ENCODE measurements around the gene ZKSCAN3. TPM values are rescaled to one million over a fixed set of nuclear protein-coding genes. Genes with fewer than 3 reads are reported as not detected.

ZKSCAN3 gene
- total RNA-seq, 1 experiment from 2014 or later, result 6.2 TPM

GRCh38 chr6:28349344-28349891 lies 329 bp upstream of the ZKSCAN3 start:
- Histone ChIP-seq H3K4me1 (replicated peaks; ENCODE audit: insufficient read depth) (peaks cover 23% of the 10 kb centered on the region), H3K27ac (no peak overlapping the region), H3K4me2 (peak overlapping the region; percentile 84), H3F3A (ENCODE audit: insufficient read depth, low read depth) (peaks cover 7% of the 10 kb centered on the region; the same call in 1 of the 2 replicates), H3K4me3 (peak overlapping the region; percentile 84), H3K79me2 (ENCODE audit: low read depth) (peaks cover 40% of the 10 kb centered on the region), H3K9me2 (ENCODE audit: insufficient read depth) (no peaks in the 10 kb centered on the region), H4K20me1 (ENCODE audit: insufficient read depth) (no peaks in the 10 kb centered on the region), H3K36me3 (ENCODE audit: low read depth) (no peaks in the 10 kb centered on the region), H3K27me3 (ENCODE audit: insufficient read depth, low read depth) (peaks cover 4% of the 10 kb centered on the region; the same call in 1 of the 2 replicates), H3K9me3 (ENCODE audit: insufficient read depth, low read depth) (no peaks in the 10 kb centered on the region), H2AFZ (peak overlapping the region; percentile 98)
- BruUV-seq (replicated peaks), result no TSS peak
- TF ChIP-seq, protein P1, sequence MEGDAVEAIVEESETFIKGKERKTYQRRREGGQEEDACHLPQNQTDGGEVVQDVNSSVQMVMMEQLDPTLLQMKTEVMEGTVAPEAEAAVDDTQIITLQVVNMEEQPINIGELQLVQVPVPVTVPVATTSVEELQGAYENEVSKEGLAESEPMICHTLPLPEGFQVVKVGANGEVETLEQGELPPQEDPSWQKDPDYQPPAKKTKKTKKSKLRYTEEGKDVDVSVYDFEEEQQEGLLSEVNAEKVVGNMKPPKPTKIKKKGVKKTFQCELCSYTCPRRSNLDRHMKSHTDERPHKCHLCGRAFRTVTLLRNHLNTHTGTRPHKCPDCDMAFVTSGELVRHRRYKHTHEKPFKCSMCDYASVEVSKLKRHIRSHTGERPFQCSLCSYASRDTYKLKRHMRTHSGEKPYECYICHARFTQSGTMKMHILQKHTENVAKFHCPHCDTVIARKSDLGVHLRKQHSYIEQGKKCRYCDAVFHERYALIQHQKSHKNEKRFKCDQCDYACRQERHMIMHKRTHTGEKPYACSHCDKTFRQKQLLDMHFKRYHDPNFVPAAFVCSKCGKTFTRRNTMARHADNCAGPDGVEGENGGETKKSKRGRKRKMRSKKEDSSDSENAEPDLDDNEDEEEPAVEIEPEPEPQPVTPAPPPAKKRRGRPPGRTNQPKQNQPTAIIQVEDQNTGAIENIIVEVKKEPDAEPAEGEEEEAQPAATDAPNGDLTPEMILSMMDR (conservative IDR thresholded peaks at IDR 0.05), result no peak
- no peak for TF ChIP-seq EZH2 (IDR thresholded peaks at IDR 0.05; ENCODE audit: low read depth)
- POLR2A ChIA-PET (ENCODE audit: unreplicated experiment), result interaction anchor here (0.5 to 0.7 kb wide), 5 partner anchors 167 to 1026 kb away, joined by 3 to 9 read pairs (median 6); no protein-coding TSS in a partner anchor
- no peak for DNase-seq
- intact Hi-C loops (cut with micrococcal nuclease; ENCODE audit: unreplicated experiment), result no loop called here
- CTCF ChIA-PET, result no interaction called here

GRCh38 chr6:28351087-28351486 lies 1.3 kb downstream of the ZKSCAN3 start:
- Histone ChIP-seq H3K9me2 (ENCODE audit: insufficient read depth) (no peaks in the 10 kb centered on the region), H3K36me3 (ENCODE audit: low read depth) (no peaks in the 10 kb centered on the region), H3K79me2 (ENCODE audit: low read depth) (peaks cover 40% of the 10 kb centered on the region), H2AFZ (no peak overlapping the region), H3K4me1 (replicated peaks; ENCODE audit: insufficient read depth) (peaks cover 35% of the 10 kb centered on the region), H3K4me3 (peak overlapping the region; percentile 84; the same call in 1 of the 2 replicates), H3K27me3 (ENCODE audit: insufficient read depth, low read depth) (no peaks in the 10 kb centered on the region), H3K4me2 (peak overlapping the region; percentile 84), H3F3A (ENCODE audit: insufficient read depth, low read depth) (peaks cover 7% of the 10 kb centered on the region; the same call in 1 of the 2 replicates), H4K20me1 (ENCODE audit: insufficient read depth) (no peaks in the 10 kb centered on the region), H3K9me3 (ENCODE audit: insufficient read depth, low read depth) (no peaks in the 10 kb centered on the region), H3K27ac (no peak overlapping the region)
- CTCF ChIA-PET, result no interaction called here
- TF ChIP-seq, protein P1 (conservative IDR thresholded peaks at IDR 0.05), result no peak
- no peak for TF ChIP-seq EZH2 (IDR thresholded peaks at IDR 0.05; ENCODE audit: low read depth)
- POLR2A ChIA-PET (ENCODE audit: unreplicated experiment), result no interaction called here
- BruUV-seq (replicated peaks), result no TSS peak
- DNase-seq, result no peak
- intact Hi-C loops (cut with micrococcal nuclease; ENCODE audit: unreplicated experiment), result no loop called here

DNA sequence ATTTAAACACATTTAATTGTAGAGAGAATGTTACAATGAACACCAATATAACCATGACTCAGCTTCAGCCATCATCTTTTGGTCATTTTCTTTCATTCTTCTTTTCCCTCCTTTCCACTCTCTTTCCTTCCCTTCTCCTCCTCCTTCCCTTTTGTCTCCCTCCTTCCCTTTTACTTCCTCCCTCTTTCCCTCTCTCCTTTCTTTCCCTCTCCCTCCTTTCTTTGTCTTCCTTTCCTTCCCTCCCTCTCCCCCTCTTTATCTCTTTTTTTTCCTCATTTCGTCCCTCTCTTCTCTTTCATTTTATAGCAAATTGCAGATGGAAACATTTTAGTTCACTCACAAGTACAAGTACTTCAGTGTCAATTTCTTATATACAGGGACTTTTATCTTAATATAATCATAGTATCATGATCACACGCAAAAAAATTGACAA lies 1.8 kb downstream of the ZKSCAN3 start:
- Histone ChIP-seq H3F3A (ENCODE audit: insufficient read depth, low read depth) (peaks cover 7% of the 10 kb centered on the region; the same call in 1 of the 2 replicates), H4K20me1 (ENCODE audit: insufficient read depth) (no peaks in the 10 kb centered on the region), H3K27ac (no peak overlapping the region), H3K9me3 (ENCODE audit: insufficient read depth, low read depth) (no peaks in the 10 kb centered on the region), H3K27me3 (ENCODE audit: insufficient read depth, low read depth) (no peaks in the 10 kb centered on the region), H3K4me2 (peak overlapping the region; percentile 84), H2AFZ (no peak overlapping the region), H3K9me2 (ENCODE audit: insufficient read depth) (no peaks in the 10 kb centered on the region), H3K4me1 (replicated peaks; ENCODE audit: insufficient read depth) (peaks cover 35% of the 10 kb centered on the region), H3K79me2 (ENCODE audit: low read depth) (peaks cover 40% of the 10 kb centered on the region), H3K4me3 (peak overlapping the region; percentile 84; the same call in 1 of the 2 replicates), H3K36me3 (ENCODE audit: low read depth) (no peaks in the 10 kb centered on the region)
- BruUV-seq (replicated peaks), result no TSS peak
- no peak for TF ChIP-seq EZH2 (IDR thresholded peaks at IDR 0.05; ENCODE audit: low read depth)
- TF ChIP-seq, protein P1 (conservative IDR thresholded peaks at IDR 0.05), result no peak
- DNase-seq, result no peak
- intact Hi-C loops (cut with micrococcal nuclease; ENCODE audit: unreplicated experiment), result no loop called here
- ChIA-PET CTCF (no interaction called here), POLR2A (ENCODE audit: unreplicated experiment) (no interaction called here)

All from PC-9 (cell line).